RWPE1 (cell line): ENCODE data around the gene SND1.

Experiments
- CTCF ChIA-PET: fragments of 350-600 bp; sonication (Branson Sonifier 250); formaldehyde crosslinking; extraction: SDS; loops from one replicate; lab custom pipeline; 2021; lab: Yijun Ruan, JAX
- POLR2A ChIA-PET: fragments of 400-600 bp; formaldehyde crosslinking; extraction: SDS; loops from one replicate; lab custom pipeline; 2020; ENCODE audit warnings: antibody characterized with exemption; ENCODE audit not compliant: low non-redundant PET; lab: Yijun Ruan, JAX
- DNase-seq: peaks from one replicate; pipeline ENCODE4 v3.0.0; 2012; ENCODE audit warnings: low spot score
- H3K27ac ChIP-seq: fragments of 450-650 bp; 2 replicates; pipeline ENCODE4 v1.5.1; 2017
- CTCF ChIP-seq: fragments of 450-650 bp; conservative IDR thresholded peaks from 2 replicates; pipeline ENCODE4 v1.5.1; 2017; ENCODE audit warnings: low read depth, mild to moderate bottlenecking

The SND1 gene

GRCh38 chr7:127705461-127705959 lies 53.5 kb downstream of the SND1 start:
- CTCF ChIA-PET = interaction anchor here (0.6 kb wide), 1 partner anchor 59 kb away, joined by 3 read pairs; no protein-coding TSS in a partner anchor
- no peak for DNase-seq
- no peak for TF ChIP-seq CTCF
- POLR2A ChIA-PET = no interaction called here
- no peak overlapping the region for H3K27ac ChIP-seq

DNA sequence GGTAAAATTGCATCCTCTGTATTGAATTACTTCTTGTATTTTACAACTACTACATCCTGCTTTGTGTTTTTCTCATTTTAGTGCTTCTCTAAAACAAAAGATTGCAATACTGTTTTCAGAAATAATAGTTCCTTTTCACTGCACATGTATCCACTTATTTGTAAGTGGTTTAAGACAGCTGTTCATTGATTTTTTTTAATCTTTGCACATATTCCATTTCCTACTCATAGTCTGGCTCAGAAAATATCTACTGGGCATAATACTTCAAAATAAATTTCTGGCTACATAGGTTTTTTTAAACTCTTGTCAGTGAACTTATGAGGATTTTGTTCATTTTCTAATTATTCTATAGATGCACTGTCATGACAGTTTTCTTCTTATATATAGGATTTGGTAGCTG lies 54.8 kb downstream of the SND1 start:
- ChIA-PET CTCF (no interaction called here), POLR2A (interaction anchor here (0.6 kb wide), 1 partner anchor 10 kb away, joined by 4 read pairs; no protein-coding TSS in a partner anchor)
- no peak overlapping the region for H3K27ac ChIP-seq
- TF ChIP-seq CTCF = no peak
- no peak for DNase-seq

- CTCF ChIA-PET = interaction anchor here (0.6 to 1.4 kb wide), 3 partner anchors 12 to 499 kb away, joined by 3 to 6 read pairs (median 4); no protein-coding TSS in a partner anchor
These were observed 56.2 kb downstream of the SND1 start for GRCh38 chr7:127708201-127708600.

DNA sequence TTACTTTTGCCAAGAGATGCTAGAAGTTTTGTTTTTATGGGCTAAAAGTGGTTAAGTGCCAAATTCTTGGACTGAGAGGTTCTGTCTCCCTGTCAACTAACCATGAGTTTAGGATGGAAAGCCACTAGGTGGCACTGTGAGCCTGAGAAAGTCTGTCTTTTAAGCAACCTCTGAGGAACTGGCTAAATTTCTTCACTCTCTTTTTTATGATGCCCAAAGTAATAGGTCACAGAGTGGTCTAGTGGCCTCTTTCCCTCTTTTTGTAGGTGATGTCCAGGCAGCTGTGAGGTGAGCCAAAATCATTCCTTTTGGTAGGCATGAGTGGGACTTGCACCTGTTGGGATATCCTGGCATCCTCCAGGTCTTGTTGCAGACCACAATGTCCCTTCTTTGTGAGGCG lies 56.8 kb downstream of the SND1 start:
- CTCF ChIA-PET = interaction anchor here (0.7 to 1.4 kb wide), 4 partner anchors 11 to 617 kb away, joined by 3 to 5 read pairs (median 4); no protein-coding TSS in a partner anchor
- peak; percentile 80 for TF ChIP-seq CTCF
- POLR2A ChIA-PET = no interaction called here
- peak; percentile 33 for DNase-seq
- no peak overlapping the region for H3K27ac ChIP-seq

More at GRCh38 chr7:127708201-127708600, 56.2 kb downstream of the SND1 start:
- TF ChIP-seq CTCF = no peak
- POLR2A ChIA-PET = no interaction called here
- no peak for DNase-seq
- no peak overlapping the region for H3K27ac ChIP-seq

DNA sequence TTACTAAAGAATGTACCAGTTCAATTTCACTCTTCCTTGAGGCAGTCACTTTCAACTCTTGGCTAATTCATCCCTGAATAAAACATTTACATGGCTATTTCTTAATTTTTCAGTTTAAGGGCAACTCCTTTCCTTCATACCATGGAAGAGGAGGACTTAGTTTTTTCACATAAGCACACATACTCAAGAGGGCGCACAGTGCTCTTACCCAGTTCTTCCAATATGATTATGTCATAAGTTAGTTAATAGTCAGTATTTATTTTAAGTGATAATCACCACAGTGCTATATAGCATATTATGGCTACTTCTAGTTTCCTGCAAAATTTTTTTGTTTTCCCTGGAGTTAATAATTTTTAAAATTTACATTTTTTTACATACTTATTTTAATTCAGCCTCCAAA lies 58.6 kb downstream of the SND1 start:
- no peak for DNase-seq
- H3K27ac ChIP-seq = no peak overlapping the region
- POLR2A ChIA-PET = no interaction called here
- CTCF ChIA-PET = no interaction called here
- TF ChIP-seq CTCF = no peak

GRCh38 chr7:127711872-127712271 lies 59.9 kb downstream of the SND1 start:
- DNase-seq = no peak
- TF ChIP-seq CTCF = no peak
- H3K27ac ChIP-seq = no peak overlapping the region
- POLR2A ChIA-PET = no interaction called here
- CTCF ChIA-PET = no interaction called here
